IgD-negative memory B cell (primary cell): ENCODE measurements around the gene DIS3. TPM values are rescaled to one million over a fixed set of nuclear protein-coding genes. Genes with fewer than 3 reads are reported as not detected.
"Not testable (repeated sequence)": the region's sequence is repeated elsewhere in the genome, so short reads cannot be mapped to it uniquely, and the experiment has no call there.

Experiments used
- H3K27ac Mint-ChIP-seq, 3 donors: one replicate each; pipeline ENCODE4 v1.8.0; 2020 to 2022; ENCODE audit warnings: mild to moderate bottlenecking in 3 of 3, mixed read lengths in 3 of 3, moderate library complexity in 1 of 3
- H3K27me3 Mint-ChIP-seq: one replicate; pipeline ENCODE4 v1.8.0; 2021; ENCODE audit warnings: mixed read lengths
- H3K36me3 Mint-ChIP-seq: one replicate; pipeline ENCODE4 v1.8.0; 2020; ENCODE audit warnings: mild to moderate bottlenecking, mixed read lengths
- H3K4me1 Mint-ChIP-seq, 3 donors: one replicate each; pipeline ENCODE4 v1.8.0; 2020 to 2022; ENCODE audit warnings: mixed read lengths in 3 of 3, mild to moderate bottlenecking in 1 of 3
- H3K4me3 Mint-ChIP-seq, 4 donors: one replicate each; pipeline ENCODE4 v1.8.0; 2020 to 2022; ENCODE audit warnings: mild to moderate bottlenecking in 4 of 4, mixed read lengths in 4 of 4, moderate library complexity in 3 of 4
- H3K9me3 Mint-ChIP-seq, 3 donors: one replicate each; pipeline ENCODE4 v1.8.0; 2020 to 2021; ENCODE audit warnings: mixed read lengths in 3 of 3, mild to moderate bottlenecking in 1 of 3
- polyA plus RNA-seq: library from polyadenylated mRNA; unstranded; fragments of 300-500 nt; fragmentation: Illumina TruSeq; gene quantifications from one replicate; pipeline ENCODE4 v1.2.3, GENCODE V29; 2021

Gene DIS3
- polyA plus RNA-seq, 1 donor from 2014 or later = 16.3 TPM

GRCh38 chr13:72782717-72783116, 1.0 kb upstream of the DIS3 start:
- Mint-ChIP-seq H3K27me3 (no peaks in the 10 kb centered on the region), H3K27ac (peak overlapping the region; percentile 72 to 95 (median 92)), H3K36me3 (peaks cover 5% of the 10 kb centered on the region), H3K4me3 (peak overlapping the region; percentile 95 to 100 (median 98)), H3K4me1 (peaks cover 25 to 40% (median 34%) of the 10 kb centered on the region in 3 donors), H3K9me3 (no peaks in the 10 kb centered on the region)

GRCh38 chr13:72774019-72774418, 7.7 kb downstream of the DIS3 start:
- Mint-ChIP-seq H3K36me3 (no peaks in the 10 kb centered on the region), H3K27me3 (no peaks in the 10 kb centered on the region), H3K4me3 (no peak overlapping the region), H3K4me1 (peaks cover 0 to 5% (median 4%) of the 10 kb centered on the region in 3 donors), H3K9me3 (no peaks in the 10 kb centered on the region), H3K27ac (no peak overlapping the region)

GRCh38 chr13:72763411-72763810, 18.3 kb downstream of the DIS3 start:
- Mint-ChIP-seq H3K4me1 (peaks cover 7 to 8% (median 7%) of the 10 kb centered on the region in 3 donors), H3K4me3 (no peak overlapping the region), H3K27ac (no peak overlapping the region), H3K27me3 (no peaks in the 10 kb centered on the region), H3K36me3 (no peaks in the 10 kb centered on the region), H3K9me3 (no peaks in the 10 kb centered on the region)

GRCh38 chr13:72760189-72760588, 21.5 kb downstream of the DIS3 start:
- H3K36me3 Mint-ChIP-seq = no peaks in the 10 kb centered on the region
- H3K27me3 Mint-ChIP-seq = no peaks in the 10 kb centered on the region
- H3K27ac Mint-ChIP-seq = no peak overlapping the region
- no peaks in the 10 kb centered on the region for H3K9me3 Mint-ChIP-seq
- peak overlapping the region in 1 of 4 donors; percentile 7 for H3K4me3 Mint-ChIP-seq
- peaks cover 7 to 8% (median 7%) of the 10 kb centered on the region in 3 donors for H3K4me1 Mint-ChIP-seq

GRCh38 chr13:72757792-72758535, 23.7 kb downstream of the DIS3 start:
- no peaks in the 10 kb centered on the region for H3K9me3 Mint-ChIP-seq
- peaks cover 7 to 8% (median 7%) of the 10 kb centered on the region in 3 donors for H3K4me1 Mint-ChIP-seq
- no peak overlapping the region for H3K27ac Mint-ChIP-seq

GRCh38 chr13:72754111-72754510, 27.6 kb downstream of the DIS3 start:
- Mint-ChIP-seq H3K27me3 (no peaks in the 10 kb centered on the region), H3K36me3 (peaks cover 3% of the 10 kb centered on the region), H3K27ac (no peak overlapping the region), H3K4me3 (no peak overlapping the region), H3K9me3 (peaks cover 0 to 3% (median 0%) of the 10 kb centered on the region in 3 donors), H3K4me1 (peaks cover 0 to 3% (median 0%) of the 10 kb centered on the region in 3 donors)

More at GRCh38 chr13:72757792-72758535, 23.7 kb downstream of the DIS3 start:
- Mint-ChIP-seq H3K4me3 (no peak overlapping the region), H3K36me3 (no peaks in the 10 kb centered on the region), H3K27me3 (no peaks in the 10 kb centered on the region)

GRCh38 chr13:72751220-72751619, 30.5 kb downstream of the DIS3 start:
- H3K27me3 Mint-ChIP-seq = no peaks in the 10 kb centered on the region
- peaks cover 0 to 6% (median 3%) of the 10 kb centered on the region in 3 donors for H3K4me1 Mint-ChIP-seq
- H3K36me3 Mint-ChIP-seq = peaks cover 3% of the 10 kb centered on the region
- H3K4me3 Mint-ChIP-seq = no peak overlapping the region
- H3K9me3 Mint-ChIP-seq = peaks cover 0 to 3% (median 0%) of the 10 kb centered on the region in 3 donors
- H3K27ac Mint-ChIP-seq = no peak overlapping the region

GRCh38 chr13:72745260-72745659, 36.4 kb downstream of the DIS3 start:
- Mint-ChIP-seq H3K27me3 (no peaks in the 10 kb centered on the region), H3K4me1 (peaks cover 0 to 13% (median 2%) of the 10 kb centered on the region in 3 donors), H3K9me3 (no peaks in the 10 kb centered on the region), H3K4me3 (no peak overlapping the region), H3K27ac (no peak overlapping the region), H3K36me3 (peaks cover 5% of the 10 kb centered on the region)

GRCh38 chr13:72740015-72740414, 41.7 kb downstream of the DIS3 start:
- H3K4me1 Mint-ChIP-seq = peaks cover 3 to 7% (median 4%) of the 10 kb centered on the region in 3 donors
- H3K9me3 Mint-ChIP-seq = no peaks in the 10 kb centered on the region
- H3K27ac Mint-ChIP-seq = peak overlapping the region in 1 of 3 donors; percentile 76
- no peak overlapping the region for H3K4me3 Mint-ChIP-seq
- peaks cover 5% of the 10 kb centered on the region for H3K36me3 Mint-ChIP-seq
- no peaks in the 10 kb centered on the region for H3K27me3 Mint-ChIP-seq

- Mint-ChIP-seq H3K27ac (no peak overlapping the region), H3K36me3 (peaks cover 6% of the 10 kb centered on the region), H3K9me3 (no peaks in the 10 kb centered on the region), H3K4me3 (no peak overlapping the region), H3K4me1 (peaks cover 3 to 7% (median 4%) of the 10 kb centered on the region in 3 donors), H3K27me3 (no peaks in the 10 kb centered on the region)
These were observed 44.7 kb downstream of the DIS3 start for GRCh38 chr13:72737033-72737432.

GRCh38 chr13:72728290-72728605, 53.5 kb downstream of the DIS3 start:
- peaks cover 2% of the 10 kb centered on the region for H3K36me3 Mint-ChIP-seq
- peak overlapping the region; percentile 79 to 96 (median 94) for H3K27ac Mint-ChIP-seq
- H3K27me3 Mint-ChIP-seq = no peaks in the 10 kb centered on the region
- peak overlapping the region; percentile 85 to 99 (median 95) for H3K4me3 Mint-ChIP-seq
- no peaks in the 10 kb centered on the region for H3K9me3 Mint-ChIP-seq
- H3K4me1 Mint-ChIP-seq = peaks cover 22 to 36% (median 28%) of the 10 kb centered on the region in 3 donors

GRCh38 chr13:72727417-72728289, 54.0 kb downstream of the DIS3 start, which contains the start of the genes BORA and MZT1:
BORA (plus strand) TSS chr13:72727923; CDS start chr13:72728941, 1,018 bp downstream.
MZT1 (minus strand) TSS chr13:72727629; CDS start chr13:72727602, 27 bp downstream.
- Mint-ChIP-seq H3K27ac (peak within 1 kb of the TSS; percentile 79 to 96 (median 94)), H3K36me3 (peaks cover 2% of the 10 kb centered on the region), H3K4me3 (peak within 1 kb of the TSS; percentile 85 to 99 (median 95)), H3K4me1 (peaks cover 22 to 42% (median 34%) of the 10 kb centered on the region in 3 donors), H3K9me3 (no peaks in the 10 kb centered on the region), H3K27me3 (no peaks in the 10 kb centered on the region)

- Mint-ChIP-seq H3K9me3 (no peaks in the 10 kb centered on the region), H3K36me3 (peaks cover 2% of the 10 kb centered on the region), H3K4me1 (peaks cover 22 to 42% (median 34%) of the 10 kb centered on the region in 3 donors)
These were observed 54.8 kb downstream of the DIS3 start for GRCh38 chr13:72726726-72727416.

GRCh38 chr13:72726185-72726584, 55.5 kb downstream of the DIS3 start:
- peaks cover 26 to 41% (median 28%) of the 10 kb centered on the region in 3 donors for H3K4me1 Mint-ChIP-seq
- peak overlapping the region; percentile 85 to 99 (median 95) for H3K4me3 Mint-ChIP-seq
- not testable (repeated sequence) for H3K9me3 Mint-ChIP-seq, H3K27me3 Mint-ChIP-seq, H3K36me3 Mint-ChIP-seq, H3K27ac Mint-ChIP-seq

More at GRCh38 chr13:72726726-72727416, 54.8 kb downstream of the DIS3 start:
- Mint-ChIP-seq H3K27ac (peak overlapping the region; percentile 79 to 96 (median 94)), H3K4me3 (peak overlapping the region; percentile 85 to 99 (median 95)), H3K27me3 (no peaks in the 10 kb centered on the region)
